Naive B cell (primary cell): Measurements from ENCODE around the gene CRELD2. TPM values are rescaled to one million over a fixed set of nuclear protein-coding genes. Genes with fewer than 3 reads are reported as not detected.

Source experiments
- ATAC-seq, 2 donors: fragments of 150-1000 bp; cut with Tn5 transposase; 2 replicates each; pipeline ENCODE4 v1.10.0; 2021; ENCODE audit warnings: low read depth in 2 of 2, mild to moderate bottlenecking in 2 of 2, moderate library complexity in 2 of 2
- DNase-seq: peaks from one replicate; pipeline ENCODE4 v3.0.0; 2022
- H3K27ac Mint-ChIP-seq, 6 donors: one replicate each; pipeline ENCODE4 v1.8.0; 2020 to 2022; ENCODE audit warnings: mild to moderate bottlenecking in 6 of 6, mixed read lengths in 6 of 6, moderate library complexity in 5 of 6, inconsistent platforms in 2 of 6
- H3K27me3 Mint-ChIP-seq, 3 donors: one replicate each; pipeline ENCODE4 v1.8.0; 2021 to 2022; ENCODE audit warnings: mixed read lengths in 3 of 3, mild to moderate bottlenecking in 1 of 3
- H3K36me3 Mint-ChIP-seq, 2 donors: one replicate each; pipeline ENCODE4 v1.8.0; 2020 to 2022; ENCODE audit warnings: mixed read lengths in 2 of 2, inconsistent platforms in 1 of 2, mild to moderate bottlenecking in 1 of 2
- H3K4me1 Mint-ChIP-seq, 3 donors: one replicate each; pipeline ENCODE4 v1.8.0; 2020 to 2022; ENCODE audit warnings: mixed read lengths in 3 of 3, inconsistent platforms in 1 of 3, mild to moderate bottlenecking in 1 of 3, moderate library complexity in 1 of 3
- H3K4me3 Mint-ChIP-seq, 8 donors: one replicate each; pipeline ENCODE4 v1.8.0; 2020 to 2022; ENCODE audit warnings: mild to moderate bottlenecking in 8 of 8, mixed read lengths in 8 of 8, moderate library complexity in 8 of 8, inconsistent platforms in 2 of 8
- H3K9me3 Mint-ChIP-seq, 7 donors: one replicate each; pipeline ENCODE4 v1.8.0; 2020 to 2022; ENCODE audit warnings: mixed read lengths in 7 of 7, mild to moderate bottlenecking in 5 of 7, inconsistent platforms in 2 of 7, moderate library complexity in 1 of 7
- polyA plus RNA-seq, 6 donors: library from polyadenylated mRNA; unstranded; fragments of 300-500 nt; fragmentation: Illumina TruSeq; gene quantifications; one replicate each; pipeline ENCODE4 v1.2.3, GENCODE V29; 2021; ENCODE audit warnings: low read depth in 6 of 6

CRELD2 gene
- polyA plus RNA-seq, 6 donors from 2014 or later, result 21.9 to 33.8 (median 28.0) TPM

DNA sequence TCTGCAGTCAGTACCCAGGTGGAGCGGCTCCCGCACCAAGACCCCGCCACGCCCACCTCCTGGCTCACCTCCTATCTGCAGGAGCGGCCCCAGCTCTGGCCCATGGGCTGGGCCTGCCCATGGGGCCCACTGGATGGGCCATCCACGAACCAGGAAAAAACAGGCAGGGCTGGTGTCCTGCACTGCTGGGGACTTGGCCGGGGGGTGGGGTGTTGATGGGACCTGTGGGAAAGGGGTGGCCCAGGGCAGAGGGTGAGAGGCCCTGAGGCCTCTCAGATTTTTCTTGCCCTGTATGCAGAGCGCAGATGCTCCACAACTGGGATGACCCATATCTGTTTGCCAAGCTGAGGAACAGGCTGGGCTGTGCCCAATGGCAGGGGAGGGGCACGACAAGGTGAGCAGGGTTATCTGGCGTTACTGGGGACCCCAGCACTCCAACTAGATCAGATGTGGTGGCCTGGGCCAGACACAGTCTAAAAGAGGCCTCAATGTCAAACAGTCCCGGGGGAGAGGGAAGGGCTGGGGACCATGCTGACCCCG lies 39.5 kb downstream of the CRELD2 start:
- Mint-ChIP-seq H3K4me1 (peaks cover 10 to 18% (median 16%) of the 10 kb centered on the region in 3 donors), H3K9me3 (no peaks in the 10 kb centered on the region), H3K27me3 (peaks cover 0 to 4% (median 0%) of the 10 kb centered on the region in 3 donors), H3K4me3 (peak overlapping the region in 4 of 8 donors; percentile 17 to 82 (median 33)), H3K27ac (peak overlapping the region in 3 of 6 donors; percentile 86 to 90 (median 90)), H3K36me3 (no peaks in the 10 kb centered on the region)
- ATAC-seq (no peak), DNase-seq (no peak)

DNA sequence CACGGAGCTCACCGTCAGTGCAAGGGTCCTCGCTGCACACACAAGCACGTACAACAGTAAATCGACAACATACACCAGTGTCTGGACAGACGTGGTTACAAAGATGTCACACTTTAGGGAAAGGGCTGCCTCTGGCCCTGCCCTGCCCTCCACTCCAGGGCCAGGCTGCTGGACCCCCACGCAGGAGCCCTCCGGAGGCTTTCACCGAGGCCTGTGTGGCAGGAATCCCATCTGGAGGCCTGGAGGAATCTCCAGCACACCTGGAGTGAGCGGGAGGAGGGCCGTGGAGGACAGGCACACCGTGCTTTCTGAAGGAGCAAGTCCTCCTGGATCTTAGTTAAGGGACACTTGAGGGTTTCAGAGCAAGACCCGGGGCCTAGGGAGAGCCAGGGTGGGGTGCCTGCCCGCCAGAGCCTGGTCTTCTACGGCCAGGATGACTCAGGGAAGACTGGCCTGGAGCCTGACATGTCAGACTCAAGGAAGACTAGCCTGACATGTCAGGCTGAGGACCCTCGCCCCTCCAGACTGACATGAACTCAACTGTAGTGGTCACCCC lies 40.0 kb downstream of the CRELD2 start:
- Mint-ChIP-seq H3K27me3 (peaks cover 0 to 4% (median 0%) of the 10 kb centered on the region in 3 donors), H3K4me1 (peaks cover 11 to 23% (median 17%) of the 10 kb centered on the region in 3 donors), H3K27ac (peak overlapping the region; percentile 64 to 97 (median 90)), H3K4me3 (peak overlapping the region in 7 of 8 donors; percentile 55 to 86 (median 82)), H3K36me3 (no peaks in the 10 kb centered on the region), H3K9me3 (no peaks in the 10 kb centered on the region)
- ATAC-seq (no peak), DNase-seq (no peak)

DNA sequence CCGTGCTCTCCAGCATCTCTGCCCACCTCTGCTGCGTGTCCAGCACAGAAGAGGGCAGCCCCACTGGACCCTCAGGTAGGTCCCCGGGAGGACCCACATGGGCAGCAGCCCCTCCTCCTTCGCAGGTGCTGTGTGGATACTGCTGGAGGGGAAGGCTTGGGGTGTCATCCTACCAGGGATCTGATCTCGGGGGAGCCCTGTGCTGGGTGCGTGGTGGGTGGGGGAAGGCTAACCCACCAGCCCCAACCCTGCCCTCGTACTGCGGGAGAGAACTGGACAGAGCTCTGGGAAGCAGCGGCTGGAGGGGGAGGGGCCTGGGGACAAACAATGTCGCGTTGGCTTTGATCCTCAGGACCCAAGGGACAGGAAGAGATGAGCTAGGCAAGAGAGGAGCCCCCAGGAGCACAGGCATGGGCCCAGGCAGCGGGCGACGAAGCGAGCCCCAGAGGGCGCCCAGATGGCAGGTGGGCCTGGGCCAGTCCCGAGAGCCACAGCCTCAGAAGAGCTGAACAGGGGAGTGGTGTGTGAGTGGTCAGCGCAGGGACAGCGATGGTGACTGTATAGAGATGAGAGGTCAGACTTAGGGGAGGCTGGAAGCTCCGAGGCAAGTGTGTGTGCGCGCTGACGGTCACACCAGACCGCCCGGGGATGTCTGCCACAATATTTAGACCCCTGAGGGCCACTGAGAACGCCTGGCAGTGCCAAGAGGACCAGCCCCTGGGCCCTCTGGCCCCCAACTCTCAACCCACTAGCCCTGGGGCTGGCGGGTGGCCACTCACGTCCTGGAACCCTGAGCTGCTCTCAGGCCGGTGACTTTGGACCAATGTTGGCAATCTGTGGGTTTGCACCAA lies 40.7 kb downstream of the CRELD2 start:
- peak overlapping the region; percentile 72 to 86 (median 82) for H3K4me3 Mint-ChIP-seq
- ATAC-seq (no peak), DNase-seq (no peak)
- H3K36me3 Mint-ChIP-seq, result no peaks in the 10 kb centered on the region
- H3K4me1 Mint-ChIP-seq, result peaks cover 17 to 30% (median 22%) of the 10 kb centered on the region in 3 donors
- H3K27me3 Mint-ChIP-seq, result peaks cover 0 to 4% (median 0%) of the 10 kb centered on the region in 3 donors
- no peaks in the 10 kb centered on the region for H3K9me3 Mint-ChIP-seq
- peak overlapping the region; percentile 86 to 97 (median 94) for H3K27ac Mint-ChIP-seq

DNA sequence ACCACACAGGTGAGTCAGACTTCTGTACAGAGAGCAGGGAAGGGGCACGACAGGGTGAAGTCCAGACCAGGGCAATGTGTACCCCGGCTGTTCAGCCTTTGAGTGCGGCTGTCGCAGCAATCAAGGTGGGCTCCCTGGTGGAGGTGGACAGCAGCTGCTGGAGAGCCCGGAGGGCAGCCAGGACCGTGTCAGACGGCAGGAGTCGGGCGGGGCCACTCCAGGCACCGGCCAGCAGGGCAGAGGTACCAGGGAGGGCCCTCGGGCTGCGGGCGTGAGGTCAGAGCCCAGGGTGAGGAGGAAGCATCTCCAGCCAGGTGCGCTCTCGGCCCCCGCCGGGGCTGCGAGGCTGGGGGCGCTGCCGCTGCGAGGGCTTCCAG lies 41.3 kb downstream of the CRELD2 start:
- H3K27ac Mint-ChIP-seq, result peak overlapping the region; percentile 86 to 97 (median 94)
- ATAC-seq (peak; percentile 26 to 29), DNase-seq (no peak)
- no peaks in the 10 kb centered on the region for H3K36me3 Mint-ChIP-seq
- peaks cover 22 to 36% (median 24%) of the 10 kb centered on the region in 3 donors for H3K4me1 Mint-ChIP-seq
- H3K4me3 Mint-ChIP-seq, result peak overlapping the region; percentile 61 to 86 (median 78)
- peaks cover 0 to 4% (median 0%) of the 10 kb centered on the region in 3 donors for H3K27me3 Mint-ChIP-seq
- no peaks in the 10 kb centered on the region for H3K9me3 Mint-ChIP-seq

GRCh38 chr22:49960159-49961004 lies 41.9 kb downstream of the CRELD2 start, which contains the start of gene PIM3:
PIM3 (plus strand) TSS chr22:49960772; CDS start chr22:49960948, 176 bp downstream.
- ATAC-seq (peak; percentile 66 to 73), DNase-seq (peak; percentile 92)
- H3K36me3 Mint-ChIP-seq, result no peaks in the 10 kb centered on the region
- no peaks in the 10 kb centered on the region for H3K9me3 Mint-ChIP-seq
- peak within 1 kb of the TSS; percentile 86 to 97 (median 91) for H3K4me3 Mint-ChIP-seq
- H3K27me3 Mint-ChIP-seq, result peaks cover 0 to 4% (median 0%) of the 10 kb centered on the region in 3 donors
- peaks cover 26 to 38% (median 27%) of the 10 kb centered on the region in 3 donors for H3K4me1 Mint-ChIP-seq
- H3K27ac Mint-ChIP-seq, result peak within 1 kb of the TSS; percentile 96 to 99 (median 98)

GRCh38 chr22:49961005-49961600 lies 42.7 kb downstream of the CRELD2 start:
- Mint-ChIP-seq H3K36me3 (no peaks in the 10 kb centered on the region), H3K4me1 (peaks cover 28 to 45% (median 32%) of the 10 kb centered on the region in 3 donors), H3K27me3 (peaks cover 0 to 4% (median 0%) of the 10 kb centered on the region in 3 donors), H3K4me3 (peak overlapping the region; percentile 86 to 97 (median 91)), H3K9me3 (no peaks in the 10 kb centered on the region), H3K27ac (peak overlapping the region in 5 of 6 donors; percentile 96 to 99 (median 97))
- ATAC-seq (no peak), DNase-seq (peak; percentile 48)

DNA sequence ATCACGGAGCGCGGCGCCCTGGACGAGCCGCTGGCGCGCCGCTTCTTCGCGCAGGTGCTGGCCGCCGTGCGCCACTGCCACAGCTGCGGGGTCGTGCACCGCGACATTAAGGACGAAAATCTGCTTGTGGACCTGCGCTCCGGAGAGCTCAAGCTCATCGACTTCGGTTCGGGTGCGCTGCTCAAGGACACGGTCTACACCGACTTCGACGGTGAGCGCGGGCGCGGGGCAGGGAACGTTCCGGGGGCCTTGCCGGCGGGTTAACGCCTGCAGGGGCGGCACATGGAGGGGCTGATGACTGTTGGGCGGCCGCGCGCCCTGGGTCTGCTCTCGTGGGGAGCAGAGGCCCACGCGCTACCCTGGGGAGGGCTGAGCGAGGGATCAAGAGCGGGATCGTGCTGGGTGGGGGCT lies 43.2 kb downstream of the CRELD2 start:
- Mint-ChIP-seq H3K36me3 (no peaks in the 10 kb centered on the region), H3K27ac (peak overlapping the region; percentile 96 to 99 (median 98)), H3K4me1 (peaks cover 32 to 50% (median 37%) of the 10 kb centered on the region in 3 donors), H3K4me3 (peak overlapping the region; percentile 86 to 97 (median 91)), H3K27me3 (peaks cover 0 to 4% (median 0%) of the 10 kb centered on the region in 3 donors), H3K9me3 (no peaks in the 10 kb centered on the region)
- DNase-seq (no peak), ATAC-seq (no peak)

- peak; percentile 82 for DNase-seq
- ATAC-seq, result peak; percentile 29 to 34
- Mint-ChIP-seq H3K4me1 (peaks cover 34 to 53% (median 40%) of the 10 kb centered on the region in 3 donors), H3K9me3 (no peaks in the 10 kb centered on the region), H3K27me3 (peaks cover 0 to 4% (median 0%) of the 10 kb centered on the region in 3 donors), H3K36me3 (no peaks in the 10 kb centered on the region), H3K4me3 (peak overlapping the region; percentile 86 to 97 (median 91)), H3K27ac (peak overlapping the region; percentile 96 to 99 (median 98))
Measured at GRCh38 chr22:49962012-49962750, 43.7 kb downstream of the CRELD2 start.

- ATAC-seq (no peak), DNase-seq (peak; percentile 20)
- Mint-ChIP-seq H3K4me3 (peak overlapping the region; percentile 68 to 97 (median 84)), H3K9me3 (no peaks in the 10 kb centered on the region), H3K27me3 (peaks cover 0 to 4% (median 0%) of the 10 kb centered on the region in 3 donors), H3K36me3 (no peaks in the 10 kb centered on the region), H3K27ac (peak overlapping the region; percentile 90 to 98 (median 95)), H3K4me1 (peaks cover 41 to 61% (median 45%) of the 10 kb centered on the region in 3 donors)
Measured at GRCh38 chr22:49962751-49963646, 44.6 kb downstream of the CRELD2 start.

- DNase-seq (no peak), ATAC-seq (no peak)
- H3K36me3 Mint-ChIP-seq, result no peaks in the 10 kb centered on the region
- no peaks in the 10 kb centered on the region for H3K9me3 Mint-ChIP-seq
- H3K27me3 Mint-ChIP-seq, result peaks cover 0 to 4% (median 0%) of the 10 kb centered on the region in 3 donors
- H3K27ac Mint-ChIP-seq, result peak overlapping the region; percentile 33 to 96 (median 94)
- peak overlapping the region; percentile 65 to 97 (median 78) for H3K4me3 Mint-ChIP-seq
- H3K4me1 Mint-ChIP-seq, result peaks cover 42 to 62% (median 45%) of the 10 kb centered on the region in 3 donors
Measured at GRCh38 chr22:49963647-49964026, 45.2 kb downstream of the CRELD2 start.
